Regular cardiac myocyte (primary cell): ENCODE measurements around the gene F2RL3. TPM values are rescaled to one million over a fixed set of nuclear protein-coding genes. Genes with fewer than 3 reads are reported as not detected.

Experiments used
- total RNA-seq: library from RNA; depleted of rRNA; stranded (reverse); fragments of >200 nt; gene quantifications from 2 replicates; pipeline ENCODE4 v1.2.3, GENCODE V29; 2014

Gene F2RL3
- 0.28 TPM in 1 of 2 replicates, not detected in the other for total RNA-seq

GRCh38 chr19:16888629-16889365 lies at the start of gene F2RL3:
TSS of gene F2RL3 (plus strand) at chr19:16888999. CDS start at chr19:16889190, 191 bp downstream.

Other genes starting within 250 kb of the F2RL3 start
- gene SMIM7, start 228.9 kb upstream of the F2RL3 start, total RNA-seq: 82.0 and 83.0 TPM in 2 replicates
- gene TMEM38A, start 227.9 kb upstream of the F2RL3 start, total RNA-seq: 2.1 and 5.9 TPM in 2 replicates
- not detected in 2 replicates for gene NWD1, start 169.2 kb upstream of the F2RL3 start, total RNA-seq
- 14.6 and 21.7 TPM in 2 replicates for gene SIN3B, start 59.6 kb upstream of the F2RL3 start, total RNA-seq
- gene CPAMD8, start 137.8 kb downstream of the F2RL3 start, total RNA-seq: 0.19 and 0.56 TPM in 2 replicates
- 0.56 and 9.4 TPM in 2 replicates for gene HAUS8, start 186.5 kb downstream of the F2RL3 start, total RNA-seq
- 65.9 and 70.8 TPM in 2 replicates for gene MYO9B, start 186.8 kb downstream of the F2RL3 start, total RNA-seq